SK-N-SH treated with all-trans-retinoic acid at 6 μM for 48 hours (cell line): ENCODE data around the gene ISX.
"Not testable (repeated sequence)": the region's sequence is repeated elsewhere in the genome, so short reads cannot be mapped to it uniquely, and the experiment has no call there.

ENCODE experiments used
- ARNTL ChIP-seq: fragments of 450-650 bp; formaldehyde crosslinking; IDR thresholded peaks from 2 replicates; pipeline ENCODE4 v1.5.0; 2020; ENCODE audit warnings: low read depth, mild to moderate bottlenecking, moderate library complexity, borderline replicate concordance
- ISL1 ChIP-seq: fragments of 250-450 bp; sonication (Bioruptor Pico); IDR thresholded peaks from 2 replicates; pipeline ENCODE4 v2.1.2; 2022; ENCODE audit warnings: mild to moderate bottlenecking, moderate library complexity
- PATZ1 ChIP-seq: fragments of 250-450 bp; sonication (Bioruptor Pico); IDR thresholded peaks from 2 replicates; pipeline ENCODE4 v1.8.0; 2020; ENCODE audit warnings: mild to moderate bottlenecking, moderate library complexity, borderline replicate concordance
- POU6F1 ChIP-seq: fragments of 250-450 bp; sonication (Bioruptor Pico); IDR thresholded peaks from 2 replicates; pipeline ENCODE4 v1.8.0; 2021; ENCODE audit warnings: low read depth, mild to moderate bottlenecking, moderate library complexity, borderline replicate concordance
- ZFP30 ChIP-seq: fragments of 450-650 bp; formaldehyde crosslinking; IDR thresholded peaks from 2 replicates; pipeline ENCODE4 v1.5.0; 2022; ENCODE audit warnings: mild to moderate bottlenecking, moderate library complexity
- ZNF565 ChIP-seq: fragments of 450-650 bp; formaldehyde crosslinking; conservative IDR thresholded peaks from 2 replicates; pipeline ENCODE4 v1.5.0; 2020; ENCODE audit warnings: low read depth, mild to moderate bottlenecking, moderate library complexity
- ZNF70 ChIP-seq: fragments of 450-650 bp; formaldehyde crosslinking; IDR thresholded peaks from 2 replicates; pipeline ENCODE4 v1.5.0; 2020; ENCODE audit warnings: mild to moderate bottlenecking, moderate library complexity

GRCh38 chr22:35030112-35030511 lies 35.8 kb upstream of the ISX start:
- TF ChIP-seq ISL1 (CRISPR knock-in tag); ARNTL (CRISPR knock-in tag); ZNF565; PATZ1 (CRISPR knock-in tag); ZNF70 (CRISPR knock-in tag); ZFP30 (CRISPR knock-in tag); POU6F1 (CRISPR knock-in tag): not testable (repeated sequence)
